ENCODE measurements around the gene AMOTL1. TPM values are rescaled to one million over a fixed set of nuclear protein-coding genes. Genes with fewer than 3 reads are reported as not detected.
A peak's percentile ranks its signal among the peaks of the same experiment; 100 is the strongest.

Gene AMOTL1
- total and polyA plus RNA-seq, 2 of the 8 experiments (the other 6 are each of a cell fraction or from before 2014, with no cell fraction given), result 9.0 to 27.6 TPM

- FAIRE-seq, result no peak
- TF ChIP-seq CBX5 (IDR thresholded peaks at IDR 0.05; ENCODE audit: low read depth, low read length) (no peak), RXRA (IDR thresholded peaks at IDR 0.05; ENCODE audit: insufficient read depth, low read depth, low read length) (no peak), KDM5A (IDR thresholded peaks at IDR 0.05; ENCODE audit: low read length) (no peak), CTCF (IDR thresholded peaks at IDR 0.05; ENCODE audit: control extremely low read depth in 1 of 3, insufficient read depth in 1 of 3, low read depth in 1 of 3, low read length in 3 of 3) (no peak), ATF3 (IDR thresholded peaks at IDR 0.05; ENCODE audit: insufficient read depth, low read depth, low read length) (no peak), NANOG (IDR thresholded peaks at IDR 0.05; ENCODE audit: insufficient read depth, low read depth, low read length, poor library complexity, severe bottlenecking) (no peak), SUZ12 (IDR thresholded peaks at IDR 0.05; ENCODE audit: low read length) (no peak), GTF2F1 (IDR thresholded peaks at IDR 0.05; ENCODE audit: borderline replicate concordance, low read depth, low read length) (no peak), CREB1 (IDR thresholded peaks at IDR 0.05) (no peak), POLR2AphosphoS5 (IDR thresholded peaks at IDR 0.05; ENCODE audit: low read depth, low read length) (no peak), SP4 (IDR thresholded peaks at IDR 0.05; ENCODE audit: low read length) (no peak), JUN (IDR thresholded peaks at IDR 0.05; ENCODE audit: low read depth, low read length) (no peak)
Observed at GRCh38 chr11:94792451-94792850, 24.3 kb downstream of the AMOTL1 start.

More at GRCh38 chr11:94792451-94792850, 24.3 kb downstream of the AMOTL1 start:
- H4K91ac ChIP-seq (replicated peaks; ENCODE audit: insufficient read length, low read length), result no peak overlapping the region
- no peak overlapping the region for H2BK5ac ChIP-seq (ENCODE audit: low read depth, low read length)
- ChIA-PET POLR2A (ENCODE audit: partially characterized antibody) (no interaction called here), CTCF (ENCODE audit: partially characterized antibody) (interaction anchor here (1.1 to 1.6 kb wide), 3 partner anchors 17 to 105 kb away, joined by 3 to 5 read pairs (median 3); no protein-coding TSS in a partner anchor)
- no peak overlapping the region for H2BK12ac ChIP-seq (ENCODE audit: low read depth, low read length)
- H3K23ac ChIP-seq (ENCODE audit: insufficient read length), result no peak overlapping the region
- no peak overlapping the region for H3K27ac ChIP-seq (ENCODE audit: low read depth, low read length)
- peaks cover 0 to 7% of the 10 kb centered on the region in 2 experiments for H4K20me1 ChIP-seq (replicated peaks in 1 of 2; ENCODE audit: control insufficient read depth in 1 of 2, insufficient read depth in 2 of 2, low read length in 2 of 2)
- no peaks in the 10 kb centered on the region for H3K23me2 ChIP-seq (ENCODE audit: low read depth, low read length)
- H3K4me3 ChIP-seq (ENCODE audit: extremely low read depth in 1 of 4, insufficient read depth in 2 of 4, low read depth in 3 of 4, low read length in 4 of 4), result no peak overlapping the region
- no peak overlapping the region for H3K4ac ChIP-seq (replicated peaks; ENCODE audit: insufficient read length, low read depth, low read length)
- H3K4me1 ChIP-seq (replicated peaks in 1 of 4; ENCODE audit: control insufficient read depth in 3 of 4, insufficient read depth in 4 of 4, low read length in 3 of 4), result no peaks in the 10 kb centered on the region
- no peaks in the 10 kb centered on the region; a peak in 1 of 8 replicates for H3K36me3 ChIP-seq (ENCODE audit: control insufficient read depth in 2 of 4, insufficient read depth in 4 of 4, low read length in 3 of 4)
- no peak overlapping the region for H3K9ac ChIP-seq (replicated peaks in 1 of 4; ENCODE audit: extremely low read depth in 1 of 4, low read depth in 3 of 4, low read length in 3 of 4)
- no peak overlapping the region for H3K14ac ChIP-seq (ENCODE audit: insufficient read length)
- H4K8ac ChIP-seq (ENCODE audit: extremely low read depth, insufficient read depth, low read length), result no peak overlapping the region
- H3K18ac ChIP-seq (ENCODE audit: extremely low read depth, low read length), result no peak overlapping the region
- 85% methylated on average over 3 of the region's 3 CpGs; no CpG with 5 or more reads in 1 of the 2 experiments for WGBS, 2 experiments (ENCODE audit: extremely low coverage in 1 of 2, insufficient coverage in 1 of 2, insufficient read length in 1 of 2, insufficient replicate concordance in 2 of 2, low coverage in 1 of 2, low lambda C conversion rate in 2 of 2, missing lambda C conversion rate in 1 of 2)
- H3K4me2 ChIP-seq (ENCODE audit: insufficient read depth in 1 of 2, low read depth in 2 of 2, low read length in 2 of 2), result no peak overlapping the region
- no peaks in the 10 kb centered on the region for H3K9me3 ChIP-seq (ENCODE audit: insufficient read depth in 2 of 2, low read depth in 1 of 2, low read length in 1 of 2)
- H3K79me1 ChIP-seq (ENCODE audit: low read depth, low read length), result peaks cover 7% of the 10 kb centered on the region; the same call in 1 of the 2 replicates
- no peaks in the 10 kb centered on the region for H3K27me3 ChIP-seq (replicated peaks in 1 of 4; ENCODE audit: control insufficient read depth in 3 of 4, extremely low read depth in 1 of 4, insufficient read depth in 3 of 4, low read length in 3 of 4)
- no peak overlapping the region for H4K5ac ChIP-seq (ENCODE audit: insufficient read length, low read depth, low read length)
- H3K79me2 ChIP-seq (ENCODE audit: control insufficient read depth in 1 of 2, insufficient read depth in 2 of 2, low read length in 2 of 2), result peaks cover 0 to 81% of the 10 kb centered on the region in 2 experiments; a peak in 3 of 4 replicates
- H2BK15ac ChIP-seq (ENCODE audit: low read length), result no peak overlapping the region
- H3K56ac ChIP-seq (replicated peaks; ENCODE audit: insufficient read length, low read depth, low read length), result no peak overlapping the region
- peak overlapping the region; percentile 75; the same call in 1 of the 2 replicates for H2AK5ac ChIP-seq (ENCODE audit: low read depth, low read length)
- no peak overlapping the region for H2BK20ac ChIP-seq (ENCODE audit: low read length)
- DNase-seq (ENCODE audit: low read depth in 1 of 2, low spot score in 2 of 2), result no peak
- H2BK120ac ChIP-seq (replicated peaks; ENCODE audit: low read depth, low read length), result no peak overlapping the region
- no peak overlapping the region for H2AFZ ChIP-seq (ENCODE audit: low read length)
